SK-N-SH (cell line): Measurements from ENCODE around the gene ZBTB16. TPM values are rescaled to one million over a fixed set of nuclear protein-coding genes. Genes with fewer than 3 reads are reported as not detected.

Experiments
- CTCF ChIA-PET: fragments of 300-600, 350-600 bp; formaldehyde crosslinking; extraction: SDS; loops from one replicate; lab custom pipeline; 2021; lab: Yijun Ruan, JAX
- POLR2A ChIA-PET: fragments of 350-600 bp; sonication (Branson Sonifier 250); formaldehyde crosslinking; extraction: SDS; loops from one replicate; lab custom pipeline; 2020; ENCODE audit warnings: antibody characterized with exemption, inconsistent platforms; lab: Yijun Ruan, JAX
- DNase-seq: peaks from one replicate; pipeline ENCODE4 v3.0.0; 2012
- H2AFZ ChIP-seq: fragments of 200-600 bp; sonication (generic); 2 replicates; pipeline ENCODE4 v1.8.1; 2016; ENCODE audit warnings: antibody characterized with exemption, mild to moderate bottlenecking, low read depth
- H3F3A ChIP-seq: fragments of 200-600 bp; sonication (generic); replicated peaks from 2 replicates; pipeline ENCODE3; 2016; ENCODE audit warnings: antibody characterized with exemption, mild to moderate bottlenecking; ENCODE audit not compliant: insufficient read depth
- H3K27ac ChIP-seq, 2 experiments: fragments of 200-500 bp in 1 of 2; fragments of 200-600 bp in 1 of 2; sonication (Bioruptor generic) in 1 of 2; sonication (generic), shearing (Covaris generic) in 1 of 2; 2 replicates each; pipeline versions ENCODE4 v1.5.1 to v1.6.1; 2014 to 2016; ENCODE audit warnings: low read depth in 2 of 2, inconsistent platforms in 1 of 2, low read length in 1 of 2, mild to moderate bottlenecking in 1 of 2, mixed read lengths in 1 of 2
- H3K27me3 ChIP-seq: fragments of 200-600 bp; sonication (generic), shearing (Covaris generic); 2 replicates; pipeline ENCODE4 v1.6.1; 2016; ENCODE audit warnings: mixed run types; ENCODE audit not compliant: insufficient read depth
- H3K36me3 ChIP-seq, 2 experiments: fragments of 200-500 bp in 1 of 2; fragments of 200-600 bp in 1 of 2; sonication (Bioruptor generic) in 1 of 2; sonication (generic) in 1 of 2; replicated peaks in 1 of 2; 2 replicates each; pipeline versions ENCODE3 to v1.5.1; 2014 to 2016; ENCODE audit warnings: low read length in 1 of 2, mild to moderate bottlenecking in 1 of 2; ENCODE audit not compliant: insufficient read depth in 2 of 2, control insufficient read depth in 1 of 2
- H3K4me1 ChIP-seq, 2 experiments: fragments of 200-500 bp in 1 of 2; fragments of 200-600 bp in 1 of 2; sonication (Bioruptor generic) in 1 of 2; sonication (generic), shearing (Covaris generic) in 1 of 2; 2 replicates each; pipeline versions ENCODE4 v1.5.1 to v1.6.1; 2014 to 2016; ENCODE audit warnings: low read depth in 1 of 2, low read length in 1 of 2, mixed run types in 1 of 2; ENCODE audit not compliant: insufficient read depth in 2 of 2, control insufficient read depth in 1 of 2
- H3K4me2 ChIP-seq: fragments of 200-600 bp; sonication (generic), shearing (Covaris generic); 2 replicates; pipeline ENCODE4 v1.6.1; 2017; ENCODE audit warnings: mixed run types
- H3K4me3 ChIP-seq, 2 experiments: fragments of 200-500 bp in 1 of 2; fragments of 200-600 bp in 1 of 2; sonication (Bioruptor generic) in 1 of 2; sonication (generic), shearing (Covaris generic) in 1 of 2; 2 replicates each; pipeline versions ENCODE4 v1.5.1 to v1.8.1; 2014 to 2016; ENCODE audit warnings: low read depth in 2 of 2, inconsistent platforms in 1 of 2, low read length in 1 of 2, mild to moderate bottlenecking in 1 of 2, mixed read lengths in 1 of 2, moderate library complexity in 1 of 2
- H3K79me2 ChIP-seq: fragments of 200-600 bp; sonication (generic); 2 replicates; pipeline ENCODE4 v1.8.1; 2017; ENCODE audit warnings: mild to moderate bottlenecking; ENCODE audit not compliant: insufficient read depth
- H3K9ac ChIP-seq: fragments of 200-600 bp; sonication (generic); 2 replicates; pipeline ENCODE4 v1.6.1; 2017; ENCODE audit warnings: mixed run types
- H3K9me2 ChIP-seq: fragments of 200-600 bp; sonication (generic); 2 replicates; pipeline ENCODE4 v1.6.1; 2017; ENCODE audit warnings: mixed run types
- H3K9me3 ChIP-seq: fragments of 200-600 bp; sonication (generic); 2 replicates; pipeline ENCODE4 v1.6.1; 2017; ENCODE audit warnings: mixed run types, mild to moderate bottlenecking, moderate library complexity
- H4K20me1 ChIP-seq: fragments of 200-600 bp; sonication (generic); 2 replicates; pipeline ENCODE4 v1.6.1; 2017; ENCODE audit warnings: mild to moderate bottlenecking, mixed run types; ENCODE audit not compliant: insufficient read depth
- ELF1 ChIP-seq: IDR thresholded peaks from 2 replicates; pipeline ENCODE4 v1.4.0; 2012
- FOSL2 ChIP-seq: IDR thresholded peaks from 2 replicates; pipeline ENCODE4 v1.4.0; 2012; ENCODE audit warnings: low read depth, mild to moderate bottlenecking, moderate library complexity, borderline replicate concordance
- FOXJ3 ChIP-seq: sonication (generic); formaldehyde crosslinking; IDR thresholded peaks from 2 replicates; pipeline ENCODE4 v1.5.1; 2020; ENCODE audit warnings: mild to moderate bottlenecking, missing genetic modification reagents
- NFIC ChIP-seq: IDR thresholded peaks from 2 replicates; pipeline ENCODE4 v1.4.0; 2012; ENCODE audit warnings: borderline replicate concordance
- NRF1 ChIP-seq: IDR thresholded peaks from 2 replicates; pipeline ENCODE4 v1.6.1; 2012; ENCODE audit warnings: low read depth, mild to moderate bottlenecking, low read length
- POLR2AphosphoS5 ChIP-seq: IDR thresholded peaks from 2 replicates; pipeline ENCODE4 v1.6.1; 2012; ENCODE audit warnings: low read depth, low read length
- RAD21 ChIP-seq: IDR thresholded peaks from 2 replicates; pipeline ENCODE4 v1.6.1; 2012; ENCODE audit warnings: mild to moderate bottlenecking, low read length
- RCOR1 ChIP-seq: fragments of 150-350 bp; IDR thresholded peaks from 2 replicates; pipeline ENCODE4 v1.6.1; 2017; ENCODE audit warnings: antibody characterized with exemption, low read length
- TAF1 ChIP-seq: IDR thresholded peaks from 2 replicates; pipeline ENCODE4 v1.6.1; 2012; ENCODE audit warnings: low read depth, mild to moderate bottlenecking, low read length, moderate library complexity, borderline replicate concordance
- TEAD4 ChIP-seq: IDR thresholded peaks from 2 replicates; pipeline ENCODE4 v1.4.0; 2012; ENCODE audit warnings: mild to moderate bottlenecking, borderline replicate concordance; ENCODE audit not compliant: insufficient read depth
- WGBS: methylation state at CpG from one replicate; pipeline ENCODE4 v1.1.6; 2017; ENCODE audit warnings: low lambda C conversion rate; 5-methylcytosine and 5-hydroxymethylcytosine counted together
- polyA plus RNA-seq, 3 experiments: library from polyadenylated mRNA; depleted of rRNA; stranded (reverse); fragments of >200 nt; gene quantifications; 2 replicates each; pipeline ENCODE4 v1.2.3, GENCODE V29; 2012
- TF ChIP-seq, protein P1 (sequence below): IDR thresholded peaks from 2 replicates; pipeline ENCODE4; 2012

ZBTB16 gene
- polyA plus RNA-seq, 1 of the 3 experiments (the other 2 are of a cell fraction), result not detected

DNA sequence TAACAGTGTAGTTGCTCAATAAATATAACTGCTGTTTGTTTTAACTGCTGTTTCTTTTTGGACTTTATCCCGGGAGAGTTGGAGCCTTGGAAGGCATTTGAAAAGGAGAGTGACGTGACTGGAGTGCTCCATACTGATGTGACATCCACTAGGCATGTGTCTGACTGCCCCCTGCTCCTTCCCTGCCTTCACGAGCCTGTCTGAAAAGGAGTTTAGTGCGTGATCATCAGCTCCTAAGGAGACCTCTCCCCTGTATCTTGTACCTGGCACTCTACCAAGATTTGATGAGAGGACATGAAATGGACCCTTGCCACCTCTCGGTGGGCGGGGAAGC, 22.9 kb downstream of the ZBTB16 start:
- no peak overlapping the region for H3K4me3 ChIP-seq
- no peak overlapping the region for H3K4me2 ChIP-seq
- H4K20me1 ChIP-seq, result no peaks in the 10 kb centered on the region
- no peak for TF ChIP-seq POLR2AphosphoS5
- no peak for TF ChIP-seq FOSL2
- TF ChIP-seq, protein P1, sequence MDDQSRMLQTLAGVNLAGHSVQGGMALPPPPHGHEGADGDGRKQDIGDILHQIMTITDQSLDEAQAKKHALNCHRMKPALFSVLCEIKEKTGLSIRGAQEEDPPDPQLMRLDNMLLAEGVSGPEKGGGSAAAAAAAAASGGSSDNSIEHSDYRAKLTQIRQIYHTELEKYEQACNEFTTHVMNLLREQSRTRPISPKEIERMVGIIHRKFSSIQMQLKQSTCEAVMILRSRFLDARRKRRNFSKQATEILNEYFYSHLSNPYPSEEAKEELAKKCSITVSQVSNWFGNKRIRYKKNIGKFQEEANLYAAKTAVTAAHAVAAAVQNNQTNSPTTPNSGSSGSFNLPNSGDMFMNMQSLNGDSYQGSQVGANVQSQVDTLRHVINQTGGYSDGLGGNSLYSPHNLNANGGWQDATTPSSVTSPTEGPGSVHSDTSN, result no peak
- TF ChIP-seq ELF1, result no peak
- TF ChIP-seq TEAD4, result no peak
- no peak for TF ChIP-seq NRF1
- TF ChIP-seq RCOR1, result no peak
- TF ChIP-seq TAF1, result no peak
- TF ChIP-seq FOXJ3 (CRISPR knock-in tag), result no peak
- no peak for TF ChIP-seq RAD21
- ChIA-PET POLR2A (no interaction called here), CTCF (interaction anchor here (0.9 kb wide), 1 partner anchor 47 kb away, joined by 3 read pairs; no protein-coding TSS in a partner anchor)
- H3K4me1 ChIP-seq, result peaks cover 2 to 4% of the 10 kb centered on the region in 2 experiments; a peak in 3 of 4 replicates
- H3K9me3 ChIP-seq, result no peaks in the 10 kb centered on the region
- 58% methylated on average over 6 of the region's 6 CpGs for WGBS
- no peaks in the 10 kb centered on the region for H3F3A ChIP-seq
- no peaks in the 10 kb centered on the region for H3K36me3 ChIP-seq
- H3K27me3 ChIP-seq, result peaks cover 21% of the 10 kb centered on the region
- H3K9me2 ChIP-seq, result no peaks in the 10 kb centered on the region
- no peak overlapping the region for H3K27ac ChIP-seq
- no peak for DNase-seq
- no peak overlapping the region for H2AFZ ChIP-seq
- no peaks in the 10 kb centered on the region for H3K79me2 ChIP-seq
- H3K9ac ChIP-seq, result no peak overlapping the region

DNA sequence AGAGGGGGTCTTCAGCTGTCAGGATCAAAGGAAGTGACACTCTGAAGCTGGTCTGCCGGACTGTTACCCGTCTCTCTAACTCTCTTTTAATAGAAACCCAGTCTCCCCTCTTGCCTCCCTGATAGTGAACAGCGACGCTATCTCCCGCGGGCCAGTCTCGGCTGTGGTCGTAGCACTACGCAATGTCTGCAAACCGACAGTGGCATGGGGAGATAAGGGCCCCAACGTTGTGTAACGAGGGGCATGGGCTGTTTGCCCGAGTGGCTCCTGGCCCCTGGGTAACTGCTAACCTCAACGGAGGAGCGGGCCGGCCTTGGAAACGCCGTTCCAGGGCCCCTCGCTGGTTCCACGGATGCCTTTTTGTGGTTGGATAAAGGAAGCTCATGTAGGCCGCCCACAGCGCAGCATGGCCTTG, 23.3 kb downstream of the ZBTB16 start:
- WGBS, result 63% methylated on average over 22 of the region's 22 CpGs
- Histone ChIP-seq H3F3A (no peaks in the 10 kb centered on the region), H4K20me1 (no peaks in the 10 kb centered on the region), H3K79me2 (no peaks in the 10 kb centered on the region), H3K4me2 (no peak overlapping the region), H3K36me3 (no peaks in the 10 kb centered on the region), H3K9me2 (no peaks in the 10 kb centered on the region), H2AFZ (no peak overlapping the region), H3K27me3 (peaks cover 17% of the 10 kb centered on the region), H3K27ac (no peak overlapping the region), H3K4me1 (peaks cover 0 to under 1% of the 10 kb centered on the region in 2 experiments; a peak in 2 of 4 replicates), H3K9me3 (no peaks in the 10 kb centered on the region), H3K4me3 (no peak overlapping the region), H3K9ac (no peak overlapping the region)
- no peak for DNase-seq
- ChIA-PET POLR2A (no interaction called here), CTCF (interaction anchor here (0.9 to 2.4 kb wide), 2 partner anchors 47 to 178 kb away, joined by 3 to 7 read pairs; no protein-coding TSS in a partner anchor)
- TF ChIP-seq NFIC, result no peak
